Measurements from ENCODE around the gene SPAAR. TPM values are rescaled to one million over a fixed set of nuclear protein-coding genes. Genes with fewer than 3 reads are reported as not detected.
A peak's percentile ranks its signal among the peaks of the same experiment; 100 is the strongest.

The SPAAR gene
- polyA plus RNA-seq, 1 experiment, result 0.17 TPM

DNA sequence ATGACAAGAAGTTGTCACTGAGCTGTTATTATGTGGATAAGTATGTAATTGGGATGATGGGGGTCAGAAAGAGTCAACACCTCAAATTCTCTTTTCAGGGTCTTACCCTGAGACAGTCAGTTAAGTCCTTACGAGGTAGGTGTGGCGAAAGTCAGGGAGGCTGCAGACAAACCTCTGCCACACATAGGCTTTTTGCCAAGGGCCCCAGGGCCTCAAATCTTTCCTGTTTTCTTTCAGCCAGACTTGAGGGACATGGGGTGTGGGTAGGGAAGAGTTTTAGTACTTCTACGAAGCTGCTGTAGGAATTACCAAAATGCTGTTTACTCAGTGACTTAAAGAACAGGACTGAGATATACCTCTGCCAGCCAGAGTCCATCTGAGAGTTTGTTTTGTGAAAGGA, 34.9 kb downstream of the SPAAR start:
- ChIA-PET POLR2A (no interaction called here), CTCF (interaction anchor here (0.6 to 3.4 kb wide), 9 partner anchors 16 to 222 kb away, joined by 3 to 153 read pairs (median 25); partner anchors contain the start of genes HRCT1 and SPAAR)
- no peaks in the 10 kb centered on the region for H3K9me3 ChIP-seq (ENCODE audit: control insufficient read depth, insufficient read depth, low read length)
- TF ChIP-seq, protein P1, sequence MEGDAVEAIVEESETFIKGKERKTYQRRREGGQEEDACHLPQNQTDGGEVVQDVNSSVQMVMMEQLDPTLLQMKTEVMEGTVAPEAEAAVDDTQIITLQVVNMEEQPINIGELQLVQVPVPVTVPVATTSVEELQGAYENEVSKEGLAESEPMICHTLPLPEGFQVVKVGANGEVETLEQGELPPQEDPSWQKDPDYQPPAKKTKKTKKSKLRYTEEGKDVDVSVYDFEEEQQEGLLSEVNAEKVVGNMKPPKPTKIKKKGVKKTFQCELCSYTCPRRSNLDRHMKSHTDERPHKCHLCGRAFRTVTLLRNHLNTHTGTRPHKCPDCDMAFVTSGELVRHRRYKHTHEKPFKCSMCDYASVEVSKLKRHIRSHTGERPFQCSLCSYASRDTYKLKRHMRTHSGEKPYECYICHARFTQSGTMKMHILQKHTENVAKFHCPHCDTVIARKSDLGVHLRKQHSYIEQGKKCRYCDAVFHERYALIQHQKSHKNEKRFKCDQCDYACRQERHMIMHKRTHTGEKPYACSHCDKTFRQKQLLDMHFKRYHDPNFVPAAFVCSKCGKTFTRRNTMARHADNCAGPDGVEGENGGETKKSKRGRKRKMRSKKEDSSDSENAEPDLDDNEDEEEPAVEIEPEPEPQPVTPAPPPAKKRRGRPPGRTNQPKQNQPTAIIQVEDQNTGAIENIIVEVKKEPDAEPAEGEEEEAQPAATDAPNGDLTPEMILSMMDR (IDR thresholded peaks at IDR 0.05; ENCODE audit: low read depth, low read length), result no peak
- DNase-seq (ENCODE audit: low read depth, low spot score), result no peak
- H3K27ac ChIP-seq (ENCODE audit: low read depth, low read length), result no peak overlapping the region
- H3K27me3 ChIP-seq (ENCODE audit: control insufficient read depth, insufficient read depth, low read length), result no peaks in the 10 kb centered on the region
- H3K4me3 ChIP-seq (ENCODE audit: low read depth, low read length), result no peak overlapping the region

DNA sequence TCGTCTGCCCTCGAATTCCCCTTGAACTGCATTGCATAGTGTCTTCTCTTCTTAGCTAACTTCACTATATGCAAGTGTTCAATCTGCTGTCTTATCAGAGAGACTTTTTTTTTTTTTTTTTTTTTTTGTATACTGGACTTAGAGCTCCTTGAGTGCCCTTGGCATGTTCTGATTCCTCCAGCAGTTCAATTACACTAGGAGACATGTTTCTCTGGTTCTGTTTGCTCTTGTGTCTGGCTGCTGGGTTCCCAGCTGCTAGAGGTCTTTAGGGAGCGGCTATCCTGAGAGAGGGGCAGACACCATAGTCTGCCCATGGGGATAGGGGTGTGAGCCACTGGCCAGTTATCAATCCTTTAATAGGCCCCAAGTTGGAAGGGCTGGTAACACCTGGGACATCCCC, 35.6 kb downstream of the SPAAR start:
- Histone ChIP-seq H3K9me3 (ENCODE audit: control insufficient read depth, insufficient read depth, low read length) (no peaks in the 10 kb centered on the region), H3K4me3 (ENCODE audit: low read depth, low read length) (no peak overlapping the region), H3K27ac (ENCODE audit: low read depth, low read length) (no peak overlapping the region), H3K27me3 (ENCODE audit: control insufficient read depth, insufficient read depth, low read length) (no peaks in the 10 kb centered on the region)
- POLR2A ChIA-PET, result interaction anchor here (0.7 to 2.0 kb wide), 5 partner anchors 9 to 116 kb away, joined by 3 to 11 read pairs (median 7); partner anchors contain the start of genes FAM221B, HRCT1 and TMEM8B
- TF ChIP-seq, protein P1 (IDR thresholded peaks at IDR 0.05; ENCODE audit: low read depth, low read length), result no peak
- CTCF ChIA-PET, result interaction anchor here (0.6 to 3.4 kb wide), 22 partner anchors 9 to 284 kb away, joined by 3 to 153 read pairs (median 8); partner anchors contain the start of genes GLIPR2, HRCT1 and SPAAR
- no peak for DNase-seq (ENCODE audit: low read depth, low spot score)

DNA sequence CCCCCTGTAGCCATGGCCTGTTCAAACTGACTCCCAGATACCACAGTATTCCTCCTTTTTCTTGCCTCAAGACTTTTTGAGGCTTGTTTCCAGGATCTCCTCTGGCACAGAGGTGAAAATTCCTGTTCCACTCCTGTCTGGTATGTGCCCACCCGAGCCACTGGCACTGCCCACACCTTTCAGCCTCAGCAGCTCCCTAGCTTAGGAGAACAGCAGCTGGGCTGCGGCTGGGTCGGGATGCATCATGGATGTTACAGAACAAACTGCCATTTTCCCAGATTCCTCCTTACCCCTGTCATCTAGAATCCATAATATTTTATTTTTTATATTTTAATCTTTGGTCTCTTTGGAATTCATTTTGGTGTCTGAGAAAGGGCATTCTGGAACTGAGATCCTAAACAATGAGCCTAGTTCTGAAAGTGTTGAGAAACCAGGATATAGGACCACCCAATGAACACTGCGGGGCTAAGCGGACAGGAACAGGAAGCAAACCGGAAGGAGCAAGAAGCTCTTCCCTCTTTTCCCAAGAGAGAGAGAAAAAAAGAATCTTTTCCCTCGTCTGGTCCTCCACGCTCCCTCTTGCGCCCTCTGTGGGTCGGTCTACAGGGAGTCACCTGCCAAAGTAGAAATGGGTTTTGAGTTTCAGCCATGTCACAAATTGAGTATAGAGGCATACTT, 36.2 kb downstream of the SPAAR start:
- ChIA-PET CTCF (interaction anchor here (0.6 to 3.4 kb wide), 47 partner anchors 10 to 283 kb away, joined by 3 to 153 read pairs (median 5); partner anchors contain the start of genes FAM221B, GLIPR2, HRCT1 and NPR2), POLR2A (interaction anchor here (0.5 to 2.0 kb wide), 9 partner anchors 9 to 155 kb away, joined by 3 to 11 read pairs (median 4); partner anchors contain the start of genes FAM221B, HRCT1, RECK and TMEM8B)
- peak; percentile 63 for DNase-seq (ENCODE audit: low read depth, low spot score)
- Histone ChIP-seq H3K9me3 (ENCODE audit: control insufficient read depth, insufficient read depth, low read length) (no peaks in the 10 kb centered on the region), H3K27ac (ENCODE audit: low read depth, low read length) (peak overlapping the region; percentile 22), H3K4me3 (ENCODE audit: low read depth, low read length) (no peak overlapping the region), H3K27me3 (ENCODE audit: control insufficient read depth, insufficient read depth, low read length) (no peaks in the 10 kb centered on the region)
- TF ChIP-seq, protein P1 (IDR thresholded peaks at IDR 0.05; ENCODE audit: low read depth, low read length), result peak; percentile 96

GRCh38 chr9:35948451-35948850, 39.2 kb downstream of the SPAAR start:
- Histone ChIP-seq H3K27me3 (ENCODE audit: control insufficient read depth, insufficient read depth, low read length) (no peaks in the 10 kb centered on the region), H3K27ac (ENCODE audit: low read depth, low read length) (no peak overlapping the region), H3K4me3 (ENCODE audit: low read depth, low read length) (no peak overlapping the region), H3K9me3 (ENCODE audit: control insufficient read depth, insufficient read depth, low read length) (no peaks in the 10 kb centered on the region)
- TF ChIP-seq, protein P1 (IDR thresholded peaks at IDR 0.05; ENCODE audit: low read depth, low read length), result no peak
- ChIA-PET CTCF (no interaction called here), POLR2A (no interaction called here)
- no peak for DNase-seq (ENCODE audit: low read depth, low spot score)

GRCh38 chr9:35948901-35949318, 39.6 kb downstream of the SPAAR start:
- H3K9me3 ChIP-seq (ENCODE audit: control insufficient read depth, insufficient read depth, low read length), result no peaks in the 10 kb centered on the region
- H3K4me3 ChIP-seq (ENCODE audit: low read depth, low read length), result no peak overlapping the region
- DNase-seq (ENCODE audit: low read depth, low spot score), result no peak
- ChIA-PET POLR2A (no interaction called here), CTCF (interaction anchor here (1.0 to 1.3 kb wide), 2 partner anchors 74 to 123 kb away, joined by 3 to 5 read pairs; no protein-coding TSS in a partner anchor)
- TF ChIP-seq, protein P1 (IDR thresholded peaks at IDR 0.05; ENCODE audit: low read depth, low read length), result no peak
- no peaks in the 10 kb centered on the region for H3K27me3 ChIP-seq (ENCODE audit: control insufficient read depth, insufficient read depth, low read length)
- no peak overlapping the region for H3K27ac ChIP-seq (ENCODE audit: low read depth, low read length)

Measured in AG04450 (cell line).